Stimulated activated CD4-positive, alpha-beta T cell treated with anti-CD3 and anti-CD28 coated beads, Interleukin-4, amount 100 ng/mL, for 4 hours (primary cell): ENCODE data around the gene ARHGAP24.
"Not testable (repeated sequence)": the region's sequence is repeated elsewhere in the genome, so short reads cannot be mapped to it uniquely, and the experiment has no call there.

Source experiments
- DNase-seq, 2 experiments: peaks; one replicate each; pipeline ENCODE4 v3.0.0-alpha.2; 2020

Gene ARHGAP24

DNA sequence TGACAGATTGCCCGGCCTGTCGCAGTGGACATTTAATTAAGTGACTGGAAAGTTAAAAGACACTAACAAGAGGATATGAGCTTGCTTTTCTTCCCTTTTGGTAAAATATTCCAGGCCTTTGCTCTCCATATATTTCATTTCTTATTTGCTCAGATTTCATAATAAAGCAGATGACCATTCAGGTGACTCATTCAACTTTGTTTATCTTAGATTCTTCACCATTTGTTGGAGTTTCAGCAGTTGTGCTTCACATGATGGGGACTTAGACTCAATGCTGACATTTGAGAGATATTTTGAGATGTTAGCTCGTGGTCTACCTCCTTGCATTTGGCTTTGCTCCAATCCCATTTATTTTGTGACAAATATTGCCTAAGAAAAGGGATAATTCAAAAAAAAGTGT lies 312.2 kb downstream of the ARHGAP24 start:
- no peak for DNase-seq

DNA sequence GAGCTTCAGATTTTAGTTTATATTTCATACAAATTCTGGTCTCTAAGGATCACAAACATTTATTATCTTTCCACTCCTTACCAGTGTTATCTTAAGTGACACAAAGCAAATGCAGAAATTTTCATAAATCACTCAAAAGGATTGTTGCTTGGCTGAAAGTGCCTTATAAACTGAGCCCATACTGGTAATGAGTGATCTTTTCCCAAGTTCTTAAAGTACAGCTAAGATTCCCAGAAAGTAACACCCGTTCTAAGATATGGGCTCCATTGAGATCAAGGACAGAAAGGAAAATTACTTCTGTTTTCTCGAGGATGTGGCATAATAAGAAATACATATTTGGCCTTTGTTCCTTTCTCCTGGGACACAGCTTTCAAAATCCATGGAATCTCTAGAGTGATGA lies 313.7 kb downstream of the ARHGAP24 start:
- no peak for DNase-seq

DNA sequence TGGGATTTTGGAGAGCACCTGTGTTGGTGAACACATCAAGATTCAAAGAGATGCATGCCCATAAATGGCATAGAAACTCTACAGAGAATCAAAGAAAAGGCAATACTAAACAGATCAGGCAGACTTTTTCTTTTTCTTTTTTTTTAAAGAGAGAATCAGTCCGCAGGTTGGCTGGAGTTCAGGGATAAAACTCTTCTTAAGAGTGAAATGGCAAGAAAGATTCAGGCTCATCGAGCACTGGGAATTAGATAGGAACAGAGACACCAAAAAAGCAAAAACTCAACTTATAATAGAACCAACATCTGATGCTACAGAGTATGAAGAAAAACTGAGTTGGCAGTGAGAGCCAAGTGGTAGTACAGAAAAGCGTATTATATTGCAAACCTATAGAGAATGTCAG lies 314.3 kb downstream of the ARHGAP24 start:
- no peak for DNase-seq

DNA sequence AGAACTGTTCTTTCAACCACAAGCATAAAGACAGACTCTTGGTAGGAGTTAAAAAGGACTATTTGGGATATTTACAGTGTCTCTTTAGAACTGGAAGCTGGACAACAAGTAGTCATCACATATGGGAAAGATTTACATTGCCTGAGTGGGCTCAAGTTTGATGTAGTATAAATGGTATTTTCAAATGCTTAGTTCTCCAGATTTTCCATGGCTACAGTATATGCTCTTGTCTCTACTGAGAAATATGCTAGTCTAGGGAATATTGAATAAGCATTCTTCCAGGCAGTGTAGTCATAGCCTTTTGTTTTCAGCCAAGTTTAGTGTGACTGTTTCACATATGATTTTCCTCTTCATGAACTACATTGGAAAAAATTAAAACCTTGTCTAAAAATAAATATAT lies 315.6 kb downstream of the ARHGAP24 start:
- no peak for DNase-seq

DNA sequence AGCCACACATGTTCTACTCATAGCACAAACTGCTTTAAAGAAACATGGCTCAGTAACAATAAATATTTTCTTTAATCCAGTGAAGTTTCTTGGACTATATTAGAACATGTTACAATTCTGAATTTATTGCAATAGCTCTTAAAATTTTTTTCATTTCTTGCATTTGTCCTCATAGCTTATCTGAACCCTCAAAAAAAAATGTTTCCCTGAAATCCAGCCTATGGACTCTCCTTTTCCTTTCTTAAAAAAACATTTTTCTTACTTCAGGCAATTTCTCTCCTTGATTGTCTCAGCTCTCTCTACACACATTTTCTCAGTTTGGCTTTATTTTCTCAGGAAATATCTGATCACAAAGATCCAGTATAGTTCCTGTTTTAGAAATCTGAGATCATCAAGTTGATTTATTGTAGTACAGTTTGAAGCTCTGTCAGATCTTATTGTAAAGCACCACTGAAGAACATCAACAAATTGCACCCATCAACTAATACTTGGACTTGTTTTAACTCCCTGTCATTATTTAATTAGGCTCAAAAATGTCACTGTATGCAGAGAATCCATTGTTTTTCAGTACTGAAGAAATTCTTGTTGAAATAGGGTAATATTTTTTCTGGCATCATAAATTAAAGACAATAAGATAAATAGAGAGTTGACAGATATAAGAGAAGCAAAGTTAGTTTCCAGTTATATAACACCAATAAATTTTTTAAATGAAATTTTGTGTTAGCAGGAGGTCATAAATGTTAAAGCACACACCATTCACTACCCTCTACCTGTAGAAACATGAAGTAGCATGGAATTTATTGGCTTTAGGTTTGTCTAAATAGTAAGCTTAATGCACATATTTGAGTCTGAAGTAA lies 317.7 kb downstream of the ARHGAP24 start:
- DNase-seq: no peak

DNA sequence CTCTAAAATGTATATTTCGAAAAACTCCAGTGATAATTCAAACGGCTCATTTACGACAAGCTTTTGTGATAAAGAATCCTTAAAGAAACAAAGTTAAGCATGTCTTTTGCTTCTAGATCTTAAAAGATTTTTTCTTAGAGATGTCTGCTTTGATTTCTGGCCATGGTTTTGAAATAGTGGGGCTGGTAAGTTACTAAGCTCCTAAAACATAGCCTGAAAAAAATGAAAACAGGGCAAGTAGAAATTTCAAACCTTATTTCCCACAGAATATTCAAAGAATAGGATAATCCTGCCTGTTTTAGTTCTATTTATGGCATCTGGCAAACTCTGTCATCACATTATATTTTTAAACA lies 318.3 kb downstream of the ARHGAP24 start:
- no peak for DNase-seq

DNA sequence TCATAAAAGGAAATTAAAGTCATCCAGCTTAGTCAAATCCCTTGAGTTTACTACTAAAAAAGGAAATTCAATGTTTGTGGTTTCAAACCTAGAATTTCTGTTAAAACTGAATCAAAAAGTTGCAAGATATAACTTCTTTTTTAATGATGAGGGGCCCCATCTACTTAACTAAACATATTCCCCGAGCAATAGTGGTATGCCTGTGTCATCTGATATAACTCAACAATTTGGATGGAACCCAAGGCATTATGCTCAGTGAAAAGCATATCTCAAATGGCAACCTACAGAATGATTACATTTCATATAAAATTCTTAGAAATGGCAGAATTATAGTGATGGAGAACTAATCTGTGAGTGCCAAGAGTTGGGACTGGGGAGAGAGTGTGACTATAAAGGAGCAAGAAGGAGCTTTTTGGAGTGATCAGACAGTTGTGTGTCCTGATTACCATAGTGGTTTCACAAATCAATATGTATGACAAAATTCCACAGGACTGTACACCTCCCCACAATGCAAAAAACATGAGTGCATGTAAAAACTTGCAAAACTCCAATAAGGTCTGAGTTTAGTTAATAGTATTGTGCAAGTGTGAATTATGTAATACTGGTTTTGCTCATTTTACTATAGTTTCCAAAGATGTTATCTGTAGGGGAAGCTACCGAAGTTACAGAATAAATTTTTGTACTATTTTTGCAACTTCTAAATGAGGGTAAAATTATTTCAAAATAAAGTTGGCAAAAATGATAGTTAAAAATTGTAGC lies 323.2 kb downstream of the ARHGAP24 start:
- DNase-seq: no peak

DNA sequence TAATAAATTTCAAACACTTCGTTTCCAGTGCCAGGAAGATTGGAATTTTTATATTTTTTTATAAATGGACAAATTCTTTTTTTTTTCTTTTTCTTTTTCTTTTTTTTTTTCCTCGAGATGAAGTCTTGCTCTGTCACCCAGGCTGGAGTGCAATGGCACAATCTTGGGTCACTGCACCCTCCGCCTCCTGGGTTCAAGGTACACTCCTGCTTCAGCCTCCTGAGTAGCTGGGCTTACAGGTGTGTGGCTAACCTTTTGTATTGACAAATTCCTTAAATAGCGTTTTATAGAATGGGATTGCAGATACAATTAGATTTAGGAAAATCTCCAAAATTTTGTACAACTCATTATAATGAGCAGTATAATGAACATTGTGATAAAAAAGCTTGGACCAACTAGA lies 328.9 kb downstream of the ARHGAP24 start:
- no peak for DNase-seq

DNA sequence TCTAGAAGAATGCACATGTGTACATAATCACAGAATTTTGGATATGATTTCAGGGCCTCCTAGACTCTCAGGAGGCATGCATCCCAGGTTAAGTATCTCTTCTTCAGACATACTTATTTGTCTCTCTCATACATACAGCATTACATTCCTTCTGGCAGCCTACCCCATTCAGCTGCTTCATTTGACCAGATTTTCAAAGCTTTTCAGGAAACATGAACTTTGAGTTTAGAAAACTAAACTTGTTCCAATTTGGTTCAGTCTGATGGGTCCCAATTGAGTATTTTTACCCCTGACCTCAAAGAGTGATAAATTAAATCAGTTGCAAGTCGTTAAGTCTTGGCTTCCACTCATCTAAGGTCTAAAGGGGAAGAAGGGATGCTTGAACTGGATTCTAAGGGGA lies 330.9 kb downstream of the ARHGAP24 start:
- no peak for DNase-seq

DNA sequence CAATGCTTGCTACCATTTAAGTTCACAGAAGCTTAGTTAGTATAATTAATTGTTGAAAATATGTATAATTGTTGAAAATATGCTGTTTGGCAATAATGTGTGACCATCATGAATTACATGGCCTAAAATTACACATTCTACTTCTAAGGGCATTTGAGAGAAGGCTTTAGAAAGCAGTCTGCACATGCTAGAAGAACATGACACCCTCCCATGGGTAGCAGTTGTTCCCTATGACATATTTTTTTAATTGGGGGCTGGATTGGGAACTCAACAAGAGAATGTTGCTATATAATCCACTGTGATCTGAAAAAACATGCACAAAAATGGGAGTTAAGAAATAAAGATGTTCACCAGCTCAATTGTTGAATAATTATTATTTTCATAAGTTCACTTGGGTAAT lies 331.4 kb downstream of the ARHGAP24 start:
- DNase-seq: no peak

DNA sequence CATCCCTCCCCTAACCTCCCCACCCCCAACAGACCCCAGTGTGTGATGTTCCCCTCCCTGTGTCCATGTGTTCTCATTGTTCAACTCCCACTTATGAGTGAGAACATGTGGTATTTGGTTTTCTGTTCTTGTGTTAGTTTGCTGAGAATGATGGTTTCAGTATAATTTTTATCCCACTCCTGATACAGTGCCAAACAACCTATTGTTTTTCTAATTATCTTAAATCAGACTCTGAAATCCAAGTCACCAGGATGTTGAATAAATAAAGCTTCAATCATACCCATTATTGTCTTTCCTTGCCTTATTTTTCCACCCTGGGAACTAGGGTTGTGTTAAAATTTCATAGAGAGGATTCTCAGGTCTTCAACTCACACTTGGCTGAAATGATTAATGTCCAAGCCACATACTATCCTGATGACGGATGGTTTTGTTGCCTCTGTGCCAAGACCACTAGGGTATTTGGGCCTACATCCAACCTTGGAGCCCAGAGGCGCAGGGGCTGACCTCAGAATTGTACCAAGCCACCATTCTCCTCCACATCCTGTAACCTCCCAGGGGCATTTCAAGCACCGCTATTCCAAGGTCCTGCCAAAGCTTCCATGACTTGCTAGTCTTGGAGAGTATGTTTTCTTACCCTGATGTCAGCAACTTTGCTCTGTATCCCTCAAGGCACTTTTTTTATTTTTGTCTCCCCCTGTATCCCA lies 332.4 kb downstream of the ARHGAP24 start:
- DNase-seq: no peak

DNA sequence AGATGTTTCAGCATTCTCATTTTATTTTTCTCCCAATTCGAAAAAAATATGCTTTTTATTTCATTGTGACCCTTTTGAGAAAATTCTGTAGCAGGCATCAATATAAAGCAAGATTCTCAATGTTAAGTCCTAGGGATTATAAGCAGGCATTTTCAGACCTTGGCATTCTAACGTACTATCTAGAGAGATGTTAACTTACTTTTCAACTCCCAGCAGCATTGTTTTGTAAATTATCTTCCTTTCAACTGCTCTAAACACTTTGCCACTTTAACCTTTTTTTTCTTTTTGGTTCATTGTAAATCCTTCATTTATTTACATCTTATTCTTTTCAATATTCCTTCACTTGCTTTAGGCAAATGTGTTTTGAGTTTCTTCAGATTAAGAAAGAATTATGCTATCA lies 333.2 kb downstream of the ARHGAP24 start:
- no peak for DNase-seq

DNA sequence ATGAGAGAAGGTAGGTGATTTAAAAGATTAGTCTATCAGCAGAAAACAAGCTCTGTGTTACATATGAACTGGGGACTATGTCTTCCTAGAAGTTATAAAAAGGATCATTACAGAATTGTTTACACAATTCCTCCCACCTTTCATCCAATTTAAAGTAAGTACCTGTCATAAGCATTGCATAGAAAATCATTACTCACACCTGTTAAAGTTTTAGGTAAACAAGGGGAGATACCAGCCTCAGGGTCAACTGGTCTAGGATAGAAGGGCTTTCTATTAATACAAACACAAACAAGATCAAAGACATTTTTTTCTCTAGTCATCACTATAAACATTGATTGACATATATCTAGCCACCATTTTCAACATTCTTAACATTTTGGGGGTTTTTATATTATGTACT lies 333.9 kb downstream of the ARHGAP24 start:
- DNase-seq: no peak

DNA sequence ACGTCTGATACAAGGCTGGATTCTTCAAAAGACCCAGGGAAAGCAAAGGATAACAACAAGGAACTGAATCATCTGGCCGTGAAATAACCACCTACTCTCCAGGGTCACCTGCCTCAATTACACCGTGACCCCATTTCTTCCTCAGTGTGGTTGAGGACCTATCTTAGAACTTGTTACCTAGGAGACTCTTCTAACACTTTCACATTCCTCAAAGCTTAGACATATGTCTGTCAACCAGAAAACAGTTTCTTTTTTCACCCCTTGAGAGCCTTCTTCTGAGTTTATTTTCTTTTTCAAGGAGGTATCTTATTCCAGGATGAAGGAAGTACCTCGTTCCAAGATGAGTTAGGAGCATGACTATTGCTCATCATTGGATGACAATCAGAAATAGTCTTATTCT lies 337.8 kb downstream of the ARHGAP24 start:
- no peak for DNase-seq

DNA sequence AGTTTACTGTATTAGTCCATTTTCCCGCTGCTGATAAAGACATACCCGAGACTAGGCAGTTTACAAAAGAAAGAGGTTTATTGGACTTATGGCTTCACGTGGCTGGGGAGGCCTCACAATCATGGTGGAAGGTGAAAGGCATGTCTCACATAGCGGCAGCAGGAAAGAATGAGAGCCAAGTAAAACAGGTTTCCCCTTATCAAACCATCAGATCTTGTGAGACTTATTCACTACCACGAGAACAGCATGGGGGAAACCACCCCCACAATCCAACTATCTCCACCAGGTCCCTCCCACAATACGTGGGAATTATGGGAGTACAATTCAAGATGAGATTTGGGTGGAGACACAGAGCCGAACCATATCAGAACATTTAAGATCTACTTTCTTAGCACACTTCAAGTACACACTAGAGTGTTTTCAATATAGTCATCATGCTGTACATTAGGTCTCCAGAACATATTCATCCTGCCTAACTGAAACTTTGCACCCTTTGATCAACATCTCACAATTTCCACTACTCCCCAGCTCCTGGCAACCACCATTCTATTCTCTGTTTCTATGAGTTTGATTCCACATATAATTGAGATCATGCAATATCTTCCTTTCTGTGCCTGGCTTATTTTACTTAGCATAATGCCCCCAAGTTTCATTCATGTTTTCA lies 341.0 kb downstream of the ARHGAP24 start:
- no peak for DNase-seq

DNA sequence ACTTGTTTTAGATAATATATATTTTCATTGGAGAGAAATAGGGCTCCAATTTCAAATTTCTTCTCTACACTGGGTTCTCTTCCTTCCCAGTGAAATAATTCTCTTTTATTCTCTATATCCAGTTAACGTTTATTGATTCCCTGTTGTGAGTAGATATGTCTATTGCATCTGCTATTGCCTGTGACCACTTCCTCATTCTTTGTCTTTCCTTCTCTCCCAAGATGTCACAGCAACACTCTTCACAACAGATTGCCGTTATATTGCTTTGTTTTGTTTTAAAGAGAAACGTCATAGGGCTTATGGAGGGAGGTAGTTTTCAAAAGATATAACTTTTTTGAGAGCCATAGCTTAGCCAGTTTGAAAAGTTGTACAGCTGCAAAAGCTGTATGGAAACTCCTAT lies 343.8 kb downstream of the ARHGAP24 start:
- DNase-seq: no peak

DNA sequence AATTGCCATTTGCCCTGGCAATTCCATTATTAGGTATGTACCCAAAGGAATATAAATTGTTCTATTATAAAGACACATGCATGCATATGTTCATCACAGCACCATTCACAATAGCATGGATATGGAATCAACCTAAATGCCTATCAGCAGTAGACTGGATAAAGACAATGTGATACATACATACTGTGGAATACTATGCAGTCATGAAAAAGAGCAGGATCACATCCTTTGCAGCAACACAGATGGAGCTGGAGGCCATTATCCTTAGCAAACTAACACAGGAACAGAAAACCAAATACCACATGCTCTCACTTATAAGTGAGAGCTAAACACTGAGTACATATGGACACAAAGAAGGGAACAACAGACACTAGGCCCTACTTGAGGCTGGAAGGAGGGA lies 345.2 kb downstream of the ARHGAP24 start:
- DNase-seq: not testable (repeated sequence)

DNA sequence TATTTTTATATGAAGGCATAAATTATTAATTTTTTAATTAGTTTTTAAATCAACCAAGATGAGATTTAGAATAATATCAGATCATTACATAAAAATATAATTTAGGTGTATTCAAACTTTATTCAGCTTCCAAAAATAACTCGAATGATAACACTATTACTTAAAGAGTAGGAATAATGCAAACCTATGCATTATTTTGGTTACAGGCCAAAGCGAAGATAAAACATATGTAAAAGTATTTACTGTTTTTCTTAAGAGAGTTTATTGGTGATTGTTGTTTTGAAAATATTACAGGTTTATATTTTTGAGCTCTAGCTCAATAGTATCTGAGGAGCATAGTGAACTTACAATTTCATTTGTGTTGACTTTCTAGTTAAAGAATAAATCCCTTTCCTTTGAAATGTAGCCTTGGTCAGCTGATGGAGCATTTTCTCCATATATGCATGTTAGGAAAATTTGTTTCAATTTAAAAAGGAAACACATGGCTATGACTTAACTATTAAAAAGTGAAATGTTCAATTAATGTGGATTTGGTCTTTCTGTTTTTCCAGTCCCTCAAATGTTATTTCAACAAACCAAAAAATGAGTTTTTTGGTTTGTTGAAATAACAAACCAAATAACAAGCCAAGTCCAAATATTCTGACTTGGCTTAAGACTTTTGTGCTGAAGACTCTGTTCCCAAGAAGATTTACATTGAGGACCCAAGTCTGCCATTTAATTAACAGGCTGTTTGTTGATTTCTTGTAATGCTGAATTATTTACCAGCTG lies 346.9 kb downstream of the ARHGAP24 start:
- DNase-seq: no peak

DNA sequence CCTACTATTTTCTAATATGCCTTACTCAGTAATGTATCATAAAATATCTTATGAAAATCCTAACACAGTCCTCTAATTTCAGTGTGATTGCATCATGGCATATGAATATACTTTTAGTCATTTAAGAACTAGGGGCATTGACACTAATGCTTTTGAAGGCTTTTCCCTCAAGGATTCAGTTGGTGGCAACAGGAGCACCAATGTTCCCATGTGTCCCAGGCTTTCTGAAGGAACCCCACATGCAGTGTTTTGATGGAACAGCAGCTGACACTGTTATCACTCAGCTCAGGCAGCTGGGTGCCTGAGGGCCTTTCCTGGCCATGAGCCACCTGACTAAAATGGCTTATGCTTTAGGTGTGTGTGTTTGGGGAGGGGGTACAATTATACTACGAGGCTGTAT lies 348.3 kb downstream of the ARHGAP24 start:
- no peak for DNase-seq

DNA sequence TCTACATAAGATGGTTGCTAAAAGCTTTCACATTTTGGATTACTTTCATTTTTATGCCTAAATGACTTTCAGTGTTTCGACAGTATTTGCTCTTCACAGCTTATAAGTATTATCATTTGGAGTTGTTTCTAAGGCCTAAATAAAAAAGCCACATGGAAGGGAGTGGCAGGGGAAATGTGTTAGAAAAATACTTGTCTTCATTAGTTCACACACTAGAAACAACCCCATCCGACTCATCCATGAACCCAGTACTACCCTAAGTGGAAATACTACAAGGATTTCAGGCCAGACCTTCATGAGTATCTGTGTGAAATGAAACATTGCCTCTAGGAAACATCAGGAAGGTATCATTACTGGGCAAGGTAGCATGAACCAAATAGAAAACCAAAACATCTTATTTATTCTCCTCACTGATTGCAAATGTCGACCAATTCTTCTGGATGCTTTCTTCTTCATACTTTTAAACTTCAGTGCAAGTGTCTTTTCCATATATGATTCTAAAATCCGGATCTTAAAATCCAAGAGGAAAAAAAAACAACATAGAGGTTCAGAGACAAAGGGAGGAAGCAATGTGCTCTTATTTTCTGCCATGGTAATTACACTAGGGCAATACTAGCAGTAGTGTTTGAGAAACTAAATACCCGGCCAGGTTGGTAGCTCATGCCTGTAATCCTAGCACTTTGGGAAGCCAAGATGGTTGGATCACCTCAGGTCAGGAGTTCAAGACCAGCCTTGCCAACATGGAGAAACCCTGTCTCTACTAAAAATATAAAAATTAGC lies 349.4 kb downstream of the ARHGAP24 start:
- DNase-seq: no peak

DNA sequence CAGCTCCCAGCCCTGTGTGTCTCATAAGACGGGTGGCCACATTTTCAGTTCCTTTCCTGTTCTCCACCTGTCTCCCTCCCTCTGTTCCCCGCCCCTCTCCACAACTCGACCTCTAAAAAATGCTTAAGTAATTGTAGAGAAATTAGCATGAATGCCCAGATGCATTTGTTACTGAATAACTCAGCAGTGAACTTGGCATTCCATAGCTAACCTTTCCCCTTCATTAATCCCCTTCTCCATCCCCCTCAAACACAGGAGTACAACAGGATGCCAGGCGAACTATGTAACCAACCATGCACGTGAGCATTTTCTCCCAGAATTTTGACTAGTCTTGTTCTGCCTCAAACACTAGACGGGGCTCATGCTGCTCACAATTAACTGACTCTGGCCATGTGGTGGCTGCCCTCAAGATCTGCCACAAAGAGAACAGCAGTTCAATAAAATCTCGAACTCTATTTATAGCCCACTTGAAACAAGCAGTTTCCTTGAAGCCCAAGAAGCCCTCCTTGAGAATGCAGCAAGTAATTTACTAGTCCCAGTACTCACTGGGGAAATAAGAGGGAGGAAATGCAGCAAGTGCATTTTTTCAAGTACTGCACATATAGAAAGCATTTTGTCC lies 351.2 kb downstream of the ARHGAP24 start:
- no peak for DNase-seq
